CD14-positive monocyte (primary cell): ENCODE data around the gene CCDC141. TPM values are rescaled to one million over a fixed set of nuclear protein-coding genes. Genes with fewer than 3 reads are reported as not detected.
"Not testable (repeated sequence)": the region's sequence is repeated elsewhere in the genome, so short reads cannot be mapped to it uniquely, and the experiment has no call there.

Source experiments
- DNase-seq, 3 donors: peaks; one replicate each; pipeline ENCODE4 v3.0.0-alpha.2; 2011 to 2022
- H2AFZ ChIP-seq: 2 replicates; pipeline ENCODE4 v1.6.0; 2012; ENCODE audit warnings: mild to moderate bottlenecking, low read depth, low read length, inconsistent platforms; ENCODE audit not compliant: insufficient read depth, poor library complexity, severe bottlenecking
- H3K27ac ChIP-seq, 2 donors: 1 replicate in 1 of 2; 2 replicates in 1 of 2; pipeline ENCODE4 v1.5.1; 2012 to 2013; ENCODE audit warnings: low read length in 2 of 2, control low read depth in 1 of 2, inconsistent platforms in 1 of 2, low read depth in 1 of 2, mild to moderate bottlenecking in 1 of 2
- H3K27me3 ChIP-seq, 2 donors: one replicate each; pipeline versions ENCODE4 v1.6.0 to v1.6.1; 2011 to 2013; ENCODE audit warnings: low read length in 2 of 2; ENCODE audit not compliant: control insufficient read depth in 2 of 2, insufficient read depth in 2 of 2
- H3K36me3 ChIP-seq, 2 donors: replicated peaks in 1 of 2; 1 replicate in 1 of 2; 2 replicates in 1 of 2; pipeline versions ENCODE4 v1.5.1 to v1.6.1; 2012 to 2013; ENCODE audit warnings: low read length in 2 of 2, control low read depth in 1 of 2, inconsistent platforms in 1 of 2, mild to moderate bottlenecking in 1 of 2; ENCODE audit not compliant: insufficient read depth in 2 of 2, control insufficient read depth in 1 of 2
- H3K4me1 ChIP-seq, 2 donors: 1 replicate in 1 of 2; 2 replicates in 1 of 2; pipeline versions ENCODE4 v1.5.1 to v1.6.1; 2012 to 2013; ENCODE audit warnings: low read length in 2 of 2, control low read depth in 1 of 2, inconsistent platforms in 1 of 2, mild to moderate bottlenecking in 1 of 2, moderate library complexity in 1 of 2; ENCODE audit not compliant: insufficient read depth in 2 of 2, control insufficient read depth in 1 of 2
- H3K4me2 ChIP-seq: replicated peaks from 2 replicates; pipeline ENCODE3; 2012; ENCODE audit warnings: low read length, moderate library complexity, mild to moderate bottlenecking; ENCODE audit not compliant: poor library complexity, severe bottlenecking; ENCODE audit errors: extremely low read depth
- H3K4me3 ChIP-seq, 3 experiments: fragments of 200-600 bp in 1 of 3; sonication (generic) in 1 of 3; replicated peaks in 1 of 3; 1 replicate in 2 of 3; 2 replicates in 1 of 3; pipeline ENCODE4 v1.5.1; 2011 to 2013; ENCODE audit warnings: low read length in 3 of 3, mild to moderate bottlenecking in 3 of 3, control low read depth in 2 of 3, low read depth in 2 of 3, inconsistent platforms in 1 of 3, moderate library complexity in 1 of 3
- H3K79me2 ChIP-seq: 2 replicates; pipeline ENCODE4 v1.6.0; 2012; ENCODE audit warnings: mild to moderate bottlenecking, control low read depth, inconsistent platforms, low read length, moderate library complexity; ENCODE audit not compliant: insufficient read depth
- H3K9ac ChIP-seq: 2 replicates; pipeline ENCODE4 v1.6.0; 2017; ENCODE audit warnings: low read length, mild to moderate bottlenecking; ENCODE audit not compliant: insufficient read depth, poor library complexity, severe bottlenecking
- H3K9me3 ChIP-seq, 2 donors: replicated peaks in 1 of 2; 1 replicate in 1 of 2; 2 replicates in 1 of 2; pipeline versions ENCODE4 v1.5.1 to v1.6.1; 2012 to 2013; ENCODE audit warnings: low read length in 2 of 2, control low read depth in 1 of 2; ENCODE audit not compliant: control insufficient read depth in 1 of 2, insufficient read depth in 1 of 2
- H4K20me1 ChIP-seq: 2 replicates; pipeline ENCODE4 v1.6.0; 2012; ENCODE audit warnings: mild to moderate bottlenecking, low read length, control low read depth, moderate library complexity; ENCODE audit not compliant: insufficient read depth
- H3K27ac Mint-ChIP-seq, 7 donors: one replicate each; pipeline ENCODE4 v1.8.0; 2020; ENCODE audit warnings: mild to moderate bottlenecking in 7 of 7, mixed read lengths in 7 of 7, moderate library complexity in 6 of 7, inconsistent platforms in 2 of 7
- H3K27me3 Mint-ChIP-seq, 3 donors: one replicate each; pipeline ENCODE4 v1.8.0; 2021 to 2022; ENCODE audit warnings: low read depth in 3 of 3, mild to moderate bottlenecking in 3 of 3, mixed read lengths in 3 of 3, moderate library complexity in 3 of 3, inconsistent platforms in 1 of 3
- H3K36me3 Mint-ChIP-seq, 2 donors: one replicate each; pipeline ENCODE4 v1.8.0; 2020; ENCODE audit warnings: mixed read lengths in 2 of 2, inconsistent platforms in 1 of 2, mild to moderate bottlenecking in 1 of 2
- H3K4me1 Mint-ChIP-seq: one replicate; pipeline ENCODE4 v1.8.0; 2020; ENCODE audit warnings: mild to moderate bottlenecking, mixed read lengths
- H3K4me3 Mint-ChIP-seq, 2 donors: one replicate each; pipeline ENCODE4 v1.8.0; 2020; ENCODE audit warnings: mild to moderate bottlenecking in 2 of 2, mixed read lengths in 2 of 2, moderate library complexity in 1 of 2
- H3K9me3 Mint-ChIP-seq, 7 donors: one replicate each; pipeline ENCODE4 v1.8.0; 2020 to 2022; ENCODE audit warnings: mixed read lengths in 7 of 7, mild to moderate bottlenecking in 6 of 7, moderate library complexity in 6 of 7, inconsistent platforms in 2 of 7
- CTCF ChIP-seq: fragments of 200-600 bp; IDR thresholded peaks from one replicate; pipeline ENCODE4 v1.8.0; 2022; ENCODE audit warnings: antibody characterized with exemption, mild to moderate bottlenecking
- WGBS: methylation state at CpG from one replicate; pipeline ENCODE4 v1.1.5; 2013; ENCODE audit warnings: missing lambda C conversion rate; ENCODE audit not compliant: insufficient coverage; 5-methylcytosine and 5-hydroxymethylcytosine counted together
- intact Hi-C, 2 donors: fragments of 100-400 bp; cut with micrococcal nuclease; formaldehyde crosslinking; loops; one replicate each; pipeline versions ENCODE4 v1.15.0 to v1.15.1; 2023
- polyA plus RNA-seq, 3 donors: library from polyadenylated mRNA; depleted of rRNA in 1 of 3; unstranded in 2 of 3; stranded (reverse) in 1 of 3; fragments of 300-500 nt in 2 of 3; fragments of >200 nt in 1 of 3; fragmentation: Illumina TruSeq in 2 of 3; gene quantifications; 1 replicate in 2 of 3; 2 replicates in 1 of 3; pipeline ENCODE4 v1.2.3, GENCODE V29; 2012 to 2021

The CCDC141 gene
- polyA plus RNA-seq, 3 donors = not detected

- no peak overlapping the region for H3K4me3 ChIP-seq
- no peak for DNase-seq
- no peaks in the 10 kb centered on the region for H4K20me1 ChIP-seq
- no peaks in the 10 kb centered on the region for H3K36me3 ChIP-seq
- no peak overlapping the region for H2AFZ ChIP-seq
- no peak overlapping the region for H3K4me3 Mint-ChIP-seq
- H3K27me3 ChIP-seq = no peaks in the 10 kb centered on the region
- no peak overlapping the region for H3K4me2 ChIP-seq
- no peaks in the 10 kb centered on the region for H3K4me1 ChIP-seq
- no peaks in the 10 kb centered on the region for H3K36me3 Mint-ChIP-seq
- H3K9ac ChIP-seq = no peak overlapping the region
- TF ChIP-seq CTCF = no peak
- H3K4me1 Mint-ChIP-seq = no peaks in the 10 kb centered on the region
- no peak overlapping the region for H3K27ac Mint-ChIP-seq
- H3K27ac ChIP-seq = no peak overlapping the region
- 100% methylated on average over 2 of the region's 2 CpGs for WGBS
- intact Hi-C loops = no loop called here
- H3K9me3 Mint-ChIP-seq = peaks cover 2 to 15% (median 11%) of the 10 kb centered on the region in 7 donors
- peaks cover 0 to 7% of the 10 kb centered on the region in 2 donors for H3K9me3 ChIP-seq
- H3K79me2 ChIP-seq = no peaks in the 10 kb centered on the region
- peaks cover 0 to 2% (median 0%) of the 10 kb centered on the region in 3 donors for H3K27me3 Mint-ChIP-seq
These were observed 56.1 kb downstream of the CCDC141 start for GRCh38 chr2:178993788-178994187.

- H3K36me3 ChIP-seq, H3K4me3 ChIP-seq, H3K27me3 ChIP-seq, H3K79me2 ChIP-seq, H3K27ac Mint-ChIP-seq, DNase-seq, H3K36me3 Mint-ChIP-seq, H3K27me3 Mint-ChIP-seq, intact Hi-C loops, H3K4me1 Mint-ChIP-seq, H4K20me1 ChIP-seq, H3K9ac ChIP-seq, H3K4me2 ChIP-seq, H3K4me3 Mint-ChIP-seq, H3K4me1 ChIP-seq, H3K27ac ChIP-seq, H2AFZ ChIP-seq, H3K9me3 ChIP-seq: not testable (repeated sequence)
- H3K9me3 Mint-ChIP-seq = peaks cover 2 to 15% (median 11%) of the 10 kb centered on the region in 7 donors
- no CpG with 5 or more reads among the region's 3 CpGs for WGBS
These were observed 57.2 kb downstream of the CCDC141 start for GRCh38 chr2:178992719-178993118.
